Stimulated activated CD8-positive, alpha-beta memory T cell treated with anti-CD3 and anti-CD28 coated beads, Interleukin-4, amount 100 ng/mL, for 24 hours (primary cell): ENCODE results near the gene KLHL30.
"Not testable (repeated sequence)": the region's sequence is repeated elsewhere in the genome, so short reads cannot be mapped to it uniquely, and the experiment has no call there.

Experiments
- DNase-seq: peaks from one replicate; pipeline ENCODE4 v3.0.0-alpha.2; 2020; ENCODE audit warnings: low read depth

KLHL30 gene

GRCh38 chr2:238102865-238103264, 35.6 kb upstream of the KLHL30 start:
- DNase-seq: no peak

GRCh38 chr2:238103465-238104225, 34.8 kb upstream of the KLHL30 start:
- DNase-seq: no peak

GRCh38 chr2:238104226-238104690, 34.2 kb upstream of the KLHL30 start:
- no peak for DNase-seq

- DNase-seq: no peak
These were observed 33.6 kb upstream of the KLHL30 start for GRCh38 chr2:238104691-238105371.

GRCh38 chr2:238105506-238106338, 32.7 kb upstream of the KLHL30 start:
- DNase-seq: no peak

GRCh38 chr2:238106339-238106697, 32.1 kb upstream of the KLHL30 start:
- no peak for DNase-seq

GRCh38 chr2:238106698-238107524, 31.6 kb upstream of the KLHL30 start:
- no peak for DNase-seq

- no peak for DNase-seq
These were observed 30.7 kb upstream of the KLHL30 start for GRCh38 chr2:238107525-238108422.

GRCh38 chr2:238108423-238109183, 29.9 kb upstream of the KLHL30 start:
- DNase-seq: no peak

GRCh38 chr2:238113611-238114010, 24.9 kb upstream of the KLHL30 start:
- DNase-seq: no peak

GRCh38 chr2:238114331-238114841, 24.1 kb upstream of the KLHL30 start:
- no peak for DNase-seq

- DNase-seq: no peak
These were observed 23.4 kb upstream of the KLHL30 start for GRCh38 chr2:238114851-238115660.

- not testable (repeated sequence) for DNase-seq
These were observed 22.8 kb upstream of the KLHL30 start for GRCh38 chr2:238115709-238116108.

- no peak for DNase-seq
These were observed 21.9 kb upstream of the KLHL30 start for GRCh38 chr2:238116298-238117198.

- no peak for DNase-seq
These were observed 21.0 kb upstream of the KLHL30 start for GRCh38 chr2:238117199-238118154.

- no peak for DNase-seq
These were observed 18.6 kb upstream of the KLHL30 start for GRCh38 chr2:238119756-238120462.
